ENCODE data around the gene FRMPD1.
"Not testable (repeated sequence)": the region's sequence is repeated elsewhere in the genome, so short reads cannot be mapped to it uniquely, and the experiment has no call there.

Gene FRMPD1

GRCh38 chr9:37760416-37761161, 109.8 kb downstream of the FRMPD1 start:
- no peak for DNase-seq (ENCODE audit: low read depth in 1 of 2, low spot score in 1 of 2)
- Histone ChIP-seq H3K4me3 (replicated peaks; ENCODE audit: insufficient read depth, low read length) (no peak overlapping the region), H3K27me3 (ENCODE audit: insufficient read depth, poor library complexity, severe bottlenecking) (no peaks in the 10 kb centered on the region), H3K27ac (replicated peaks) (no peak overlapping the region; the same call in 1 of the 2 replicates)
- no peak for TF ChIP-seq REST (IDR thresholded peaks at IDR 0.05; ENCODE audit: insufficient replicate concordance, low read depth)
- no peak for TF ChIP-seq SPI1 (IDR thresholded peaks at IDR 0.05; ENCODE audit: borderline replicate concordance, low read depth)
- TF ChIP-seq POLR2AphosphoS5 (IDR thresholded peaks at IDR 0.05; ENCODE audit: low read depth): no peak
- no peak for TF ChIP-seq GABPA (IDR thresholded peaks at IDR 0.05; ENCODE audit: low read depth)
- TF ChIP-seq CTCF (IDR thresholded peaks at IDR 0.05; ENCODE audit: insufficient read depth, low read length): no peak

GRCh38 chr9:37761511-37761910, 110.8 kb downstream of the FRMPD1 start:
- Histone ChIP-seq H3K27ac (replicated peaks) (no peak overlapping the region), H3K27me3 (ENCODE audit: insufficient read depth, poor library complexity, severe bottlenecking) (no peaks in the 10 kb centered on the region), H3K4me3 (replicated peaks; ENCODE audit: insufficient read depth, low read length) (no peak overlapping the region)
- TF ChIP-seq CTCF (IDR thresholded peaks at IDR 0.05; ENCODE audit: insufficient read depth, low read length) (no peak), REST (IDR thresholded peaks at IDR 0.05; ENCODE audit: insufficient replicate concordance, low read depth) (no peak), SPI1 (IDR thresholded peaks at IDR 0.05; ENCODE audit: borderline replicate concordance, low read depth) (no peak), POLR2AphosphoS5 (IDR thresholded peaks at IDR 0.05; ENCODE audit: low read depth) (no peak), GABPA (IDR thresholded peaks at IDR 0.05; ENCODE audit: low read depth) (no peak)
- DNase-seq (ENCODE audit: low read depth in 1 of 2, low spot score in 1 of 2): no peak

- not testable (repeated sequence) for H3K27ac ChIP-seq (replicated peaks); DNase-seq (ENCODE audit: low read depth in 1 of 2, low spot score in 1 of 2)
Observed at GRCh38 chr9:37765263-37765662, 114.5 kb downstream of the FRMPD1 start.

GRCh38 chr9:37769306-37769705, 118.6 kb downstream of the FRMPD1 start:
- Histone ChIP-seq H3K27me3 (ENCODE audit: insufficient read depth, poor library complexity, severe bottlenecking) (no peaks in the 10 kb centered on the region), H3K27ac (replicated peaks) (no peak overlapping the region), H3K4me3 (replicated peaks; ENCODE audit: insufficient read depth, low read length) (no peak overlapping the region)
- DNase-seq (ENCODE audit: low read depth in 1 of 2, low spot score in 1 of 2): no peak
- TF ChIP-seq REST (IDR thresholded peaks at IDR 0.05; ENCODE audit: insufficient replicate concordance, low read depth): no peak
- TF ChIP-seq POLR2AphosphoS5 (IDR thresholded peaks at IDR 0.05; ENCODE audit: low read depth): no peak
- no peak for TF ChIP-seq CTCF (IDR thresholded peaks at IDR 0.05; ENCODE audit: insufficient read depth, low read length)
- no peak for TF ChIP-seq SPI1 (IDR thresholded peaks at IDR 0.05; ENCODE audit: borderline replicate concordance, low read depth)
- no peak for TF ChIP-seq GABPA (IDR thresholded peaks at IDR 0.05; ENCODE audit: low read depth)

More at GRCh38 chr9:37765263-37765662, 114.5 kb downstream of the FRMPD1 start:
- not testable (repeated sequence) for H3K27me3 ChIP-seq (ENCODE audit: insufficient read depth, poor library complexity, severe bottlenecking); H3K4me3 ChIP-seq (replicated peaks; ENCODE audit: insufficient read depth, low read length)

All from HL-60 (cell line).